Calu3 (cell line): ENCODE measurements around the gene C4orf33. TPM values are rescaled to one million over a fixed set of nuclear protein-coding genes. Genes with fewer than 3 reads are reported as not detected.

ENCODE experiments used
- BruUV-seq: library from RNA; stranded (reverse); fragments of 400-500 nt; replicated peaks from 2 replicates; lab custom pipeline; 2021; lab: Mats Ljungman, UMichigan
- CTCF ChIA-PET: fragments of 300-600 bp; sonication (Branson Sonifier 250); formaldehyde crosslinking; loops from one replicate; lab custom pipeline; 2022; ENCODE audit warnings: antibody characterized with exemption; lab: Charles Lee
- DNase-seq: peaks from one replicate; pipeline ENCODE4 v3.0.0; 2022
- H3K27ac Mint-ChIP-seq: one replicate; pipeline ENCODE4 v1.8.0; 2022; ENCODE audit warnings: mixed read lengths; ENCODE audit not compliant: unreplicated experiment
- H3K27me3 Mint-ChIP-seq: one replicate; pipeline ENCODE4 v1.8.0; 2022; ENCODE audit warnings: mixed read lengths; ENCODE audit not compliant: unreplicated experiment
- H3K36me3 Mint-ChIP-seq: one replicate; pipeline ENCODE4 v1.8.0; 2022; ENCODE audit warnings: mild to moderate bottlenecking, moderate library complexity, mixed read lengths; ENCODE audit not compliant: insufficient read depth, unreplicated experiment
- H3K4me1 Mint-ChIP-seq: one replicate; pipeline ENCODE4 v1.8.0; 2022; ENCODE audit warnings: mild to moderate bottlenecking, low read depth, mixed read lengths; ENCODE audit not compliant: unreplicated experiment
- H3K4me3 Mint-ChIP-seq: one replicate; pipeline ENCODE4 v1.8.0; 2022; ENCODE audit warnings: mild to moderate bottlenecking, low read depth, moderate library complexity, mixed read lengths; ENCODE audit not compliant: unreplicated experiment
- H3K9me3 Mint-ChIP-seq: one replicate; pipeline ENCODE4 v1.8.0; 2022; ENCODE audit warnings: low read depth, mixed read lengths; ENCODE audit not compliant: unreplicated experiment
- intact Hi-C: fragments of 100-400 bp; cut with micrococcal nuclease; formaldehyde crosslinking; loops from one replicate; pipeline ENCODE4 v1.10.0; 2022; ENCODE audit not compliant: unreplicated experiment
- total RNA-seq: library from RNA; stranded (reverse); gene quantifications from 2 replicates; pipeline ENCODE4 v1.2.3, GENCODE V29; 2022
- TF ChIP-seq, protein P1 (sequence below): fragments of 200-600 bp; IDR thresholded peaks from one replicate; pipeline ENCODE4 v1.8.0; 2022; ENCODE audit warnings: antibody characterized with exemption; ENCODE audit not compliant: unreplicated experiment

Gene C4orf33
- total RNA-seq, 1 experiment from 2014 or later = 6.4 TPM

DNA sequence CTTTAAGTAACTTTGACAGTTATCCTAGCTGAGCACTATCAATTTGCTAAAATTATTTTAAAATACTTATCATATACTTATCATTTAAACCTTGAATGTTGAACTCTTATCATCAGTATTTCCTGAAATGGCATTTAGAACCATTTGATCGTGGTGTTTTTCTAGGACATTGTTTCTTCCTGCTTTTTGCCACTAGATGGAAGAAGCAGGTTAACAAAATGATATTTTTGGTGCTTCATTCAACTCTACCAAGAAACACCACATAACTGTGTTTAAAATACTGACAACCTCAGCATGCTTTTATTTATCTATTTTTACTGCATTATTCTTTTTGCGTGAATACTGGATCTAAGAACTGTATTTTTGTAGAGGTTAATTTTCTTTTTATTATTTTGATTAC is 44.6 kb downstream of the C4orf33 start:
- intact Hi-C loops = no loop called here
- CTCF ChIA-PET = no interaction called here
- Mint-ChIP-seq H3K27ac (no peak overlapping the region), H3K4me3 (no peak overlapping the region), H3K4me1 (no peaks in the 10 kb centered on the region), H3K27me3 (no peaks in the 10 kb centered on the region), H3K9me3 (no peaks in the 10 kb centered on the region), H3K36me3 (no peaks in the 10 kb centered on the region)
- no peak for DNase-seq
- TF ChIP-seq, protein P1, sequence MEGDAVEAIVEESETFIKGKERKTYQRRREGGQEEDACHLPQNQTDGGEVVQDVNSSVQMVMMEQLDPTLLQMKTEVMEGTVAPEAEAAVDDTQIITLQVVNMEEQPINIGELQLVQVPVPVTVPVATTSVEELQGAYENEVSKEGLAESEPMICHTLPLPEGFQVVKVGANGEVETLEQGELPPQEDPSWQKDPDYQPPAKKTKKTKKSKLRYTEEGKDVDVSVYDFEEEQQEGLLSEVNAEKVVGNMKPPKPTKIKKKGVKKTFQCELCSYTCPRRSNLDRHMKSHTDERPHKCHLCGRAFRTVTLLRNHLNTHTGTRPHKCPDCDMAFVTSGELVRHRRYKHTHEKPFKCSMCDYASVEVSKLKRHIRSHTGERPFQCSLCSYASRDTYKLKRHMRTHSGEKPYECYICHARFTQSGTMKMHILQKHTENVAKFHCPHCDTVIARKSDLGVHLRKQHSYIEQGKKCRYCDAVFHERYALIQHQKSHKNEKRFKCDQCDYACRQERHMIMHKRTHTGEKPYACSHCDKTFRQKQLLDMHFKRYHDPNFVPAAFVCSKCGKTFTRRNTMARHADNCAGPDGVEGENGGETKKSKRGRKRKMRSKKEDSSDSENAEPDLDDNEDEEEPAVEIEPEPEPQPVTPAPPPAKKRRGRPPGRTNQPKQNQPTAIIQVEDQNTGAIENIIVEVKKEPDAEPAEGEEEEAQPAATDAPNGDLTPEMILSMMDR = no peak
- no TSS peak for BruUV-seq

GRCh38 chr4:129143359-129143758 is 47.4 kb downstream of the C4orf33 start:
- Mint-ChIP-seq H3K36me3 (no peaks in the 10 kb centered on the region), H3K4me3 (no peak overlapping the region), H3K4me1 (no peaks in the 10 kb centered on the region), H3K27ac (no peak overlapping the region), H3K27me3 (no peaks in the 10 kb centered on the region), H3K9me3 (no peaks in the 10 kb centered on the region)
- BruUV-seq = no TSS peak
- TF ChIP-seq, protein P1 = no peak
- CTCF ChIA-PET = no interaction called here
- DNase-seq = no peak
- intact Hi-C loops = no loop called here

- Mint-ChIP-seq H3K27me3 (no peaks in the 10 kb centered on the region), H3K27ac (no peak overlapping the region), H3K36me3 (no peaks in the 10 kb centered on the region), H3K9me3 (no peaks in the 10 kb centered on the region), H3K4me1 (no peaks in the 10 kb centered on the region), H3K4me3 (no peak overlapping the region)
- no TSS peak for BruUV-seq
- DNase-seq = no peak
- CTCF ChIA-PET = no interaction called here
- intact Hi-C loops = no loop called here
- TF ChIP-seq, protein P1 = no peak
Measured at GRCh38 chr4:129144755-129145206, 48.8 kb downstream of the C4orf33 start.

GRCh38 chr4:129145222-129145730 is 49.3 kb downstream of the C4orf33 start:
- Mint-ChIP-seq H3K4me1 (no peaks in the 10 kb centered on the region), H3K27ac (no peak overlapping the region), H3K4me3 (no peak overlapping the region), H3K27me3 (no peaks in the 10 kb centered on the region), H3K9me3 (no peaks in the 10 kb centered on the region), H3K36me3 (no peaks in the 10 kb centered on the region)
- no TSS peak for BruUV-seq
- TF ChIP-seq, protein P1 = no peak
- intact Hi-C loops = no loop called here
- CTCF ChIA-PET = no interaction called here
- DNase-seq = no peak
